ENCODE measurements around the gene HIBCH.

The HIBCH gene

GRCh38 chr2:190156530-190157212 is 163.0 kb downstream of the HIBCH start:
- DNase-seq (ENCODE audit: low spot score) = no peak
